ENCODE measurements around the gene CARD10.
A peak's percentile ranks its signal among the peaks of the same experiment; 100 is the strongest.
"Not testable (repeated sequence)": the region's sequence is repeated elsewhere in the genome, so short reads cannot be mapped to it uniquely, and the experiment has no call there.

The CARD10 gene

GRCh38 chr22:37535159-37535558, 15.9 kb upstream of the CARD10 start:
- H3K27ac ChIP-seq (ENCODE audit: low read length) = no peak overlapping the region
- H3K4me1 ChIP-seq (ENCODE audit: low read length) = peaks cover 47% of the 10 kb centered on the region
- H3K9ac ChIP-seq (ENCODE audit: low read length) = no peak overlapping the region
- H2AFZ ChIP-seq (ENCODE audit: low read depth, low read length) = no peak overlapping the region
- H3K9me3 ChIP-seq (ENCODE audit: insufficient read depth, low read length) = no peaks in the 10 kb centered on the region
- H3K27me3 ChIP-seq (ENCODE audit: low read depth, low read length) = peaks cover 10% of the 10 kb centered on the region
- TF ChIP-seq EZH2phosphoT487 (IDR thresholded peaks at IDR 0.05; ENCODE audit: low read depth) = no peak
- no peak for TF ChIP-seq CTCF (IDR thresholded peaks at IDR 0.05; ENCODE audit: low read depth, low read length)
- no peaks in the 10 kb centered on the region for H3K36me3 ChIP-seq (replicated peaks; ENCODE audit: low read depth, low read length)
- H4K20me1 ChIP-seq (ENCODE audit: insufficient read depth, low read length) = no peaks in the 10 kb centered on the region
- H3K79me2 ChIP-seq (ENCODE audit: low read length) = no peaks in the 10 kb centered on the region
- no peak overlapping the region for H3K4me2 ChIP-seq (ENCODE audit: low read length)
- no peak overlapping the region for H3K4me3 ChIP-seq (ENCODE audit: low read length)

- Histone ChIP-seq H3K36me3 (replicated peaks; ENCODE audit: low read depth, low read length) (no peaks in the 10 kb centered on the region), H3K9me3 (ENCODE audit: insufficient read depth, low read length) (no peaks in the 10 kb centered on the region), H2AFZ (ENCODE audit: low read depth, low read length) (peak overlapping the region; percentile 24; the same call in 1 of the 2 replicates), H4K20me1 (ENCODE audit: insufficient read depth, low read length) (no peaks in the 10 kb centered on the region), H3K9ac (ENCODE audit: low read length) (no peak overlapping the region), H3K4me3 (ENCODE audit: low read length) (peak overlapping the region; percentile 41; the same call in 1 of the 2 replicates), H3K79me2 (ENCODE audit: low read length) (no peaks in the 10 kb centered on the region), H3K4me2 (ENCODE audit: low read length) (peak overlapping the region; percentile 68), H3K27me3 (ENCODE audit: low read depth, low read length) (peaks cover 4% of the 10 kb centered on the region), H3K27ac (ENCODE audit: low read length) (no peak overlapping the region), H3K4me1 (ENCODE audit: low read length) (peaks cover 51% of the 10 kb centered on the region)
- TF ChIP-seq CTCF (IDR thresholded peaks at IDR 0.05; ENCODE audit: low read depth, low read length) (no peak), EZH2phosphoT487 (IDR thresholded peaks at IDR 0.05; ENCODE audit: low read depth) (no peak)
Observed at GRCh38 chr22:37534445-37534844, 15.2 kb upstream of the CARD10 start.

- Histone ChIP-seq H3K4me1 (ENCODE audit: low read length) (peaks cover 47% of the 10 kb centered on the region), H3K9ac (ENCODE audit: low read length) (no peak overlapping the region), H3K4me2 (ENCODE audit: low read length) (peak overlapping the region; percentile 68), H4K20me1 (ENCODE audit: insufficient read depth, low read length) (no peaks in the 10 kb centered on the region), H3K79me2 (ENCODE audit: low read length) (no peaks in the 10 kb centered on the region), H3K27me3 (ENCODE audit: low read depth, low read length) (peaks cover 4% of the 10 kb centered on the region; the same call in 1 of the 2 replicates), H3K36me3 (replicated peaks; ENCODE audit: low read depth, low read length) (no peaks in the 10 kb centered on the region), H3K27ac (ENCODE audit: low read length) (no peak overlapping the region), H3K4me3 (ENCODE audit: low read length) (peak overlapping the region; percentile 41), H3K9me3 (ENCODE audit: insufficient read depth, low read length) (no peaks in the 10 kb centered on the region), H2AFZ (ENCODE audit: low read depth, low read length) (peak overlapping the region; percentile 24; the same call in 1 of the 2 replicates)
- TF ChIP-seq CTCF (IDR thresholded peaks at IDR 0.05; ENCODE audit: low read depth, low read length) = no peak
- no peak for TF ChIP-seq EZH2phosphoT487 (IDR thresholded peaks at IDR 0.05; ENCODE audit: low read depth)
Observed at GRCh38 chr22:37533995-37534394, 14.8 kb upstream of the CARD10 start.

GRCh38 chr22:37529652-37530345, 10.6 kb upstream of the CARD10 start:
- H4K20me1 ChIP-seq (ENCODE audit: insufficient read depth, low read length) = no peaks in the 10 kb centered on the region
- peaks cover 34% of the 10 kb centered on the region for H3K4me1 ChIP-seq (ENCODE audit: low read length)
- peaks cover 7% of the 10 kb centered on the region for H3K27me3 ChIP-seq (ENCODE audit: low read depth, low read length)
- TF ChIP-seq CTCF (IDR thresholded peaks at IDR 0.05; ENCODE audit: low read depth, low read length) = no peak
- TF ChIP-seq EZH2phosphoT487 (IDR thresholded peaks at IDR 0.05; ENCODE audit: low read depth) = no peak
- H3K9ac ChIP-seq (ENCODE audit: low read length) = no peak overlapping the region
- no peaks in the 10 kb centered on the region for H3K36me3 ChIP-seq (replicated peaks; ENCODE audit: low read depth, low read length)
- H3K4me2 ChIP-seq (ENCODE audit: low read length) = peak overlapping the region; percentile 34
- H2AFZ ChIP-seq (ENCODE audit: low read depth, low read length) = peak overlapping the region; percentile 70
- no peaks in the 10 kb centered on the region for H3K9me3 ChIP-seq (ENCODE audit: insufficient read depth, low read length)
- 0 out of 2 replicates have a peak overlapping the region, but pooled peaks have one; percentile 3 for H3K27ac ChIP-seq (ENCODE audit: low read length)
- no peaks in the 10 kb centered on the region for H3K79me2 ChIP-seq (ENCODE audit: low read length)
- H3K4me3 ChIP-seq (ENCODE audit: low read length) = no peak overlapping the region

GRCh38 chr22:37527952-37528351, 8.7 kb upstream of the CARD10 start:
- H2AFZ ChIP-seq (ENCODE audit: low read depth, low read length); H3K4me3 ChIP-seq (ENCODE audit: low read length); H3K36me3 ChIP-seq (replicated peaks; ENCODE audit: low read depth, low read length); H3K4me2 ChIP-seq (ENCODE audit: low read length); H3K9ac ChIP-seq (ENCODE audit: low read length); H3K9me3 ChIP-seq (ENCODE audit: insufficient read depth, low read length); H3K79me2 ChIP-seq (ENCODE audit: low read length); H4K20me1 ChIP-seq (ENCODE audit: insufficient read depth, low read length); H3K27ac ChIP-seq (ENCODE audit: low read length): not testable (repeated sequence)
- Histone ChIP-seq H3K4me1 (ENCODE audit: low read length) (peaks cover 19% of the 10 kb centered on the region), H3K27me3 (ENCODE audit: low read depth, low read length) (peaks cover 14% of the 10 kb centered on the region)

- peaks cover 19% of the 10 kb centered on the region for H3K4me1 ChIP-seq (ENCODE audit: low read length)
- H3K27ac ChIP-seq (ENCODE audit: low read length); H3K9ac ChIP-seq (ENCODE audit: low read length); H3K36me3 ChIP-seq (replicated peaks; ENCODE audit: low read depth, low read length); H3K79me2 ChIP-seq (ENCODE audit: low read length); H4K20me1 ChIP-seq (ENCODE audit: insufficient read depth, low read length); H2AFZ ChIP-seq (ENCODE audit: low read depth, low read length); H3K9me3 ChIP-seq (ENCODE audit: insufficient read depth, low read length); H3K4me3 ChIP-seq (ENCODE audit: low read length); H3K4me2 ChIP-seq (ENCODE audit: low read length): not testable (repeated sequence)
- peaks cover 21% of the 10 kb centered on the region for H3K27me3 ChIP-seq (ENCODE audit: low read depth, low read length)
Observed at GRCh38 chr22:37527081-37527752, 8.0 kb upstream of the CARD10 start.
